MG63 (cell line): ENCODE results near the gene RAI2. TPM values are rescaled to one million over a fixed set of nuclear protein-coding genes. Genes with fewer than 3 reads are reported as not detected.
A peak's percentile ranks its signal among the peaks of the same experiment; 100 is the strongest.
"Not testable (repeated sequence)": the region's sequence is repeated elsewhere in the genome, so short reads cannot be mapped to it uniquely, and the experiment has no call there.

ENCODE experiments used
- DNase-seq: peaks from one replicate; pipeline ENCODE4 v3.0.0-alpha.2; 2020
- H3K27me3 ChIP-seq: fragments of 250-450 bp; sonication (Bioruptor Pico); 2 replicates; pipeline ENCODE4 v1.5.1; 2020; ENCODE audit warnings: mild to moderate bottlenecking, moderate library complexity
- H3K36me3 ChIP-seq: fragments of 250-450 bp; sonication (Bioruptor Pico); 2 replicates; pipeline ENCODE4 v1.5.1; 2020; ENCODE audit warnings: mild to moderate bottlenecking, moderate library complexity
- H3K4me3 ChIP-seq: fragments of 250-450 bp; sonication (Bioruptor Pico); 2 replicates; pipeline ENCODE4 v1.5.1; 2020; ENCODE audit warnings: mild to moderate bottlenecking, moderate library complexity
- H3K9me3 ChIP-seq: fragments of 250-450 bp; sonication (Bioruptor Pico); 2 replicates; pipeline ENCODE4 v1.5.1; 2020; ENCODE audit warnings: mild to moderate bottlenecking, moderate library complexity
- total RNA-seq: library from RNA; depleted of rRNA; stranded (reverse); fragments of >200 nt; shearing (Covaris generic); gene quantifications from 2 replicates; pipeline ENCODE4 v1.2.3, GENCODE V29; 2014; ENCODE audit warnings: low replicate concordance

The RAI2 gene
- total RNA-seq, 1 experiment from 2014 or later, result not detected

DNA sequence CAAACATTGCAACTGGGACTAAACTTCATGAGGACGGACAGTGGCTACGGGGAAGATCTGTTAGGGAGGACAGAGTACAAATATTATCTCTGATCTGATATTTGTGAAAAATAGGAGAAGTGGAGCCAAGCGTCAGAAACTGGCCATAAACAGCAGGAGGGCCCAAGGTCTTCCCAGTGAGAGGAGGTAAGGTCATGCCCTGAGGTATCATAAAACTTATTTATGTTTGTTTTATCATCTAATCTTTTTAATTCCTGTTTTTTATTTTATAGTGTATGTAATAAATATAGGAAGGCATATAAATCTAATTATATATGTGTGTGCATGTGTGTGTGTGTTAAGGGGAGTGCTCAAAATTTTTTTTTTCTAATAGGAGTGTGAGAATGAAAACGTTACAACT lies 51.8 kb downstream of the RAI2 start:
- no peak for DNase-seq
- no peaks in the 10 kb centered on the region for H3K36me3 ChIP-seq
- no peaks in the 10 kb centered on the region for H3K27me3 ChIP-seq
- no peaks in the 10 kb centered on the region for H3K9me3 ChIP-seq
- no peak overlapping the region for H3K4me3 ChIP-seq

DNA sequence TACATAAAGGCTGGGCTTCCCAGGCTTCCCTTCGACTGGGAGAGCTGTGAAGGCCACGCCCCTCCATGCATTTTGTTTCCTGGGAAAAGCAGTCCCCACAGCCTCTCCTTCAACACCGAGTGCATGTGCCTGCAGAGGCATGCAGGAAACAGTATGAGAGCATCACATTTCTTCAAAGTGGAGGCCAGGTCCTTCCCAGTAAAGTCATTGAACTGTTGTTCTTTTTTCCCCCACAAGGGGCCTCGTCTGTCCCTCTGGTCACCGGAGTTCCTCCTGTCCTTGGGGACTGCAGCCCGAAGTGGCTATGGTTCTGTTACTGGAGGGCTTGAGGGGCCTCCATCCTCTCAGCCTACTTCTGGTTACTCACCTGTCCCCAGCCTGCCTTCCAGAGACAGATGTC lies 56.0 kb downstream of the RAI2 start:
- DNase-seq, result no peak
- H3K9me3 ChIP-seq, result no peaks in the 10 kb centered on the region
- no peak overlapping the region for H3K4me3 ChIP-seq
- H3K36me3 ChIP-seq, result no peaks in the 10 kb centered on the region
- no peaks in the 10 kb centered on the region for H3K27me3 ChIP-seq

DNA sequence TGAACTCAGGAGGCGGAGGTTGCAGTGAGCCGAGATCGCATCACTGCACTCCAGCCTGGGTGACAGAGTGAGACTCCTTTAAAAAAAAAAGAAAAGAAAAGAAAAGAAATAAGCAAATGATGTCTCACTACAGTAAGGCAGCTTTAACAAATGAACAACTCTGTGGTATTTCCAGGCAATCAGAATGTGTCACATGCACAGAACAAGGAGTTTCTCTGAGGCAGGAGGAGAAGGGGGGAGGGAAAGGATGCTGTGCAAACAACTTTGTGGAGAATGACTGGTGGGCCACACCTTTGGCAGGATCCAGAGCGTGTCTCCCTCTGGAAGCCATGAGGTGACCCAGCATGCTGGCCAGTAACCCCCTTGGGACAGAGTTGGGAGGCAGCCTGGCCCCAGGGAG lies 57.6 kb downstream of the RAI2 start:
- Histone ChIP-seq H3K9me3 (no peaks in the 10 kb centered on the region), H3K36me3 (no peaks in the 10 kb centered on the region), H3K27me3 (no peaks in the 10 kb centered on the region), H3K4me3 (no peak overlapping the region)
- no peak for DNase-seq

DNA sequence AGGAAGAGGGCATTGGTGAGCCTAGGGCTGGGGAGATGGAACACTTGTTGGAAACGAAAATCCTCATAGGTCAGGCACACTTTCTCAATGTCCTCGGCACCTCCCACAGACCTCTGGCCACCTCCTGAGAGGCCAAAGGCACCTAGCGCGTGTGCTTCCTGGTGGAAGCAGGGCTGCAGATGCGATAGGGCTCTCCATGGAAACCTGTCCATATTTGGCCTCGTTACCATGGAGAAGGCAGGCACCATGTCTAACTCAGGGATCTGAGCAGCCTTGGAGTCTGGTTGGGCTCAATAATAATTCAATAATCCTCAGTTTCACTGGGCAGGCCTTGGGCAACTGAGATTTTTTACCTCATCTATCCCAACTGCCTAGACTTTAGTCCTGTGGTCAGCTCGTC lies 58.3 kb downstream of the RAI2 start:
- Histone ChIP-seq H3K9me3 (no peaks in the 10 kb centered on the region), H3K36me3 (no peaks in the 10 kb centered on the region), H3K27me3 (no peaks in the 10 kb centered on the region), H3K4me3 (no peak overlapping the region)
- DNase-seq, result no peak

DNA sequence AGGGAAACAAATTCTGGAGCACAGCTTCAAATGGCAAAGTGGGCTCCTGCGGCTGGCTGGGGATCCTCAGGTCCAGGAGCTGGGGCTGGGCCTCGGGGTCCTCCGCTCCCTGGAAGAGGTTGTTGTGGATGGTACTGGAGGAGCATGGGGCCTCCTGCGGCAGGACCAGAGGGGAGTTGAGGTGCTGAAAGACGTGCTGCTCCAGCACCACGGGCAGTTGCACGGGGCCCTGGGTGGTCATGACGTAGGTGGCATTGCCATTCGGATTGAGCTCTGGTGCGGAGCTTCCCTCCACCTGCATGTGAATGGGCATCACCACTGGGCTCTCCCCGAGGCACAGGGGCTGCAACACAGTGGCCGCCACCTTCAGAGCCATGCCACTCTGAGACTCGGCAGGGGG lies 59.7 kb downstream of the RAI2 start:
- DNase-seq, result no peak
- H3K27me3 ChIP-seq, result no peaks in the 10 kb centered on the region

DNA sequence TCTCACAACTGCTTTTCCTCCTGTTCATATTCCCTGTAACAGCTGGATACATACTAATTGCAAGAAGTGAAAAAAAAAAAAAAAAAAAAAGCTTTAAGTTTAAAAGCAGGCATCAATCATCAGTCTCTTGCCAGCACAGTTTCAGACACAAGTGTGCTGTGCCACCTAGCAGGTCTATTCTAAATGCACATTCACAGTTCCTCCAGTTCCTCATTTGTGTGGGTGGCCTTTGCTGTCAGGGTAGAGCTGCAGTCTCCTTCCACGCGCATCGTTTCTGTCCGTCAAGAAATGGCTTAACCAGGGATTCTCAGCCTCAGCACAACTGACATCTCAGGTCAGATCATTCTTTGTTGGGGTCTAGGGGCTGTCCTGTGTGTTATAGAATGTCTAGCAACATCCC lies 62.2 kb downstream of the RAI2 start:
- Histone ChIP-seq H3K27me3 (no peaks in the 10 kb centered on the region), H3K36me3 (no peaks in the 10 kb centered on the region), H3K9me3 (no peaks in the 10 kb centered on the region), H3K4me3 (no peak overlapping the region)
- DNase-seq, result no peak

More for the DNA sequence above, 59.7 kb downstream of the RAI2 start:
- Histone ChIP-seq H3K9me3 (no peaks in the 10 kb centered on the region), H3K4me3 (no peak overlapping the region), H3K36me3 (no peaks in the 10 kb centered on the region)

DNA sequence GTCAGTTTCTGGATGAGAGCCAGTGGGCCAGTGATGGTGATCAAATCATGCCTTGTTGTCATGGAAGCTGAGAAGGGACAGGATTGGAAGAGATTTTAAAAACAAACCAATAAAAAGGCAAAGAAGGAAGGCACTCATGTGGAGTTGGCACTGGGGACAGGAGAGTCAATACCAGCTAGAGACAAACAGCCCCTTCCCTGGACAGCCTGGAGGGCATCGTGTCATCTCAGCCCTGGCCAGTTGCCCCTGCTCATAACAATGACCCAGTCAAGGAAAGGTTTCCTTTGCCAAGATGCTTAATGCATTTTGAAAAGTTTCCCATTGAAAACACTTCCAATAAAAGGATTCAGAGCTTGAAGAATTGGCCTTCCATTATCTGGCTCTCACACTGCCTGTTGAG lies 68.3 kb downstream of the RAI2 start:
- DNase-seq, result peak; percentile 18
- Histone ChIP-seq H3K9me3 (no peaks in the 10 kb centered on the region), H3K36me3 (no peaks in the 10 kb centered on the region), H3K4me3 (no peak overlapping the region), H3K27me3 (no peaks in the 10 kb centered on the region)

DNA sequence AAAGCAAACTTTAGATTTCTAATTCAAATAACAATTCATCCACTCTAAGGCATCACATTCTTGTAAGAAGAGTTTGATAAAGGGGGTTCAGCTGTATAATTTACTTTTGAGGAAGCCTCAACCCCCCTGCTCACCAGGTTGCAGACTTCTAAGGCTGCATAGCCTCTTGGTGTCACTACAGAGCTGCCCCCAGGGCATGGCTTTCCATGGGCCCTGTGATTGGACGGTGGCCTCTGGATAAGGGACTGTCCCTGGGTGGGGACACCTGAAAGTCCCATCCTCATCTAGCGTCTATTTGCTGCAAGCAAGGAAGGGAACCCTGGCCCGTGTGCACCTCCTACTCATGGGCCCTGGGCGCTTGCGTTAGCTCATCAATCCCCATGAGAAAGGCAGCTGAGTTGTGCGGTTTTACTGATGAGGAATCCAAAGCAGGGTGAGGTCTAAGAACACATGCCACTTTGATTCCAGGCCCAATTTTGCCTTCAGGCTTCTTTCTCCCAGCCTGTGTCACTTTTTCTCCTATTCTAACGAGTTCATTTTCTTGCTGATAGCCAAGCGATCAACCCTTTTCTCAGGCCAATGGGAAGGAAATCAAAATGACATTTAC lies 72.0 kb downstream of the RAI2 start:
- no peak for DNase-seq
- Histone ChIP-seq H3K4me3 (no peak overlapping the region), H3K9me3 (no peaks in the 10 kb centered on the region), H3K27me3 (no peaks in the 10 kb centered on the region), H3K36me3 (no peaks in the 10 kb centered on the region)

DNA sequence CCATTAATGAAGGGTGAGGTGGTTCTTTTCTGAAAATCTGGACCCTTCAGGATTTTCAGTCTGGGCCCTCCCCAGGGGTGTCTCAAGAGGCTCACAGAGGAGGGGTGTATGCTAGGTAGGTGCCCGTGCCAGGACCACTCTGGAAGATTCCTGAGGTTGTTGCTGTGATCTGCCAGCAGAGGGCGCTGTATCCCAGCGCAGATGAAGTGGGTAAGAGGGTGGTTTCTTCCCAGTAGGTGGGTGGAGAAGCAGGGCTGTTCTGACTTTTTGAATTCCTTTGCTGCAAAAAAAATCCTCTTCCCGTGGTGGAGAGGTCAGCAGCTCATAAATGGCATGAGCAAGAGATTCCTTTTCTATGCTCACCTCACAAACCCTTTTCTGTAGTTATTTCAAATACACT lies 72.7 kb downstream of the RAI2 start:
- peak; percentile 11 for DNase-seq
- no peaks in the 10 kb centered on the region for H3K27me3 ChIP-seq
- H3K4me3 ChIP-seq, result no peak overlapping the region
- H3K9me3 ChIP-seq, result no peaks in the 10 kb centered on the region
- no peaks in the 10 kb centered on the region for H3K36me3 ChIP-seq

DNA sequence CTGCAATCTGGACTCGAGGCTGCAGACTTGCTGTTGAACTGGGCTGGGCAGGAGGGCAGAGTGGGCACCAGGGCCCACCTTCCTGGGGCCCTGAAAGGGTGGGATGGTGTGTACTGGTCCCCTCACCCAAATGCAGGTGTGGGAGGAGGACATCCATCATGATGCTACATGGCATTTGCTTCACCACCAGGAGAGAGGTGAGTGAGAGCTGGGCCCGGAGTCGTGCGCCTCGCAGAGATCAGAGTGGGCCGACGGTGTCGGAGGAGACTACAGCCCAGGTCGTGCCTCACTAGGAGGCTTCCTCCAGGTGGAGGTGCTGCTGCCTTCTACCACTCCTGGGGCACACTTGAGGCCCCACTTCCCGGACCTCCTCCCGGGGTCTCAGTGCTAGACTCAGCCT lies 73.5 kb downstream of the RAI2 start:
- no peak for DNase-seq
- H3K4me3 ChIP-seq, result no peak overlapping the region

DNA sequence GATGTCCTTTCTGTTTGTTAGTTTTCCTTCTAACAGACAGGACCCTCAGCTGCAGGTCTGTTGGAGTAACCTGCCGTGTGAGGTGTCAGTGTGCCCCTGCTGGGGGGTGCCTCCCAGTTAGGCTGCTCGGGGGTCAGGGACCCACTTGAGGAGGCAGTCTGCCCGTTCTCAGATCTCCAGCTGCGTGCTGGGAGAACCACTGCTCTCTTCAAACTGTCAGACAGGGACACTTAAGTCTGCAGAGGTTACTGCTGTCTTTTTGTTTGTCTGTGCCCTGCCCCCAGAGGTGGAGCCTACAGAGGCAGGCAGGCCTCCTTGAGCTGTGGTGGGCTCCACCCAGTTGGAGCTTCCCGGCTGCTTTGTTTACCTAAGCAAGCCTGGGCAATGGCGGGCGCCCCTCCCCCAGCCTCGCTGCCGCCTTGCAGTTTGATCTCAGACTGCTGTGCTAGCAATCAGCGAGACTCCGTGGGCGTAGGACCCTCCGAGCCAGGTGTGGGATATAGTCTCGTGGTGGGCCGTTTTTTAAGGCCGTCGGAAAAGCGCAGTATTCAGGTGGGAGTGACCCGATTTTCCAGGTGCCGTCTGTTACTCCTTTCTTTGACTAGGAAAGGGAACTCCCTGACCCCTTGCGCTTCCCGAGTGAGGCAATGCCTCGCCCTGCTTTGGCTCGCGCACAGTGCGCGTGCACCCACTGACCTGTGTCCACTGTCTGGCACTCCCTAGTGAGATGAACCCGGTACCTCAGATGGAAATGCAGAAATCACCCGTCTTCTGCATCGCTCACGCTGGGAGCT lies 74.3 kb downstream of the RAI2 start:
- H3K4me3 ChIP-seq, H3K9me3 ChIP-seq, H3K36me3 ChIP-seq, H3K27me3 ChIP-seq, DNase-seq: not testable (repeated sequence)

More for the DNA sequence above, 73.5 kb downstream of the RAI2 start:
- H3K27me3 ChIP-seq, result no peaks in the 10 kb centered on the region
- no peaks in the 10 kb centered on the region for H3K36me3 ChIP-seq
- H3K9me3 ChIP-seq, result no peaks in the 10 kb centered on the region

DNA sequence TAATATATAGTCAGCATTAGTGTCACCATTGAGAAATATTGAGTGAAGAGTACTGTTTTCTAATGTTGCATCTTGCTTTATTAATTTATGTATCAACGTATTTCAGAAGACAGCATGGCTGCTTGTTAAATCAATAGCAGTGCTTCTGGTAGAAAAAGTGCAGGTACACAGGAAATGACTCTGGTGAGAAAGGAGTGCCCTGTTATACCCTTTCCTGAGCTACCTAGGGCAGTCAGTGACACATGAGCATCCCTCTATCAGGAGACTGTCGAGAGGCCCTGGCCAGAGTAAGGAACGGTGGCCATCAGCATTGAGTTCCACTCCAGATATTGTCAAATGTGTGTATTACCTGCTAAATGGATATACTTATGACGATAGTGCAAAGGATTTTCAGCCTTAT lies 81.7 kb downstream of the RAI2 start:
- no peak for DNase-seq
- Histone ChIP-seq H3K36me3 (no peaks in the 10 kb centered on the region), H3K27me3 (no peaks in the 10 kb centered on the region), H3K9me3 (no peaks in the 10 kb centered on the region), H3K4me3 (no peak overlapping the region)

DNA sequence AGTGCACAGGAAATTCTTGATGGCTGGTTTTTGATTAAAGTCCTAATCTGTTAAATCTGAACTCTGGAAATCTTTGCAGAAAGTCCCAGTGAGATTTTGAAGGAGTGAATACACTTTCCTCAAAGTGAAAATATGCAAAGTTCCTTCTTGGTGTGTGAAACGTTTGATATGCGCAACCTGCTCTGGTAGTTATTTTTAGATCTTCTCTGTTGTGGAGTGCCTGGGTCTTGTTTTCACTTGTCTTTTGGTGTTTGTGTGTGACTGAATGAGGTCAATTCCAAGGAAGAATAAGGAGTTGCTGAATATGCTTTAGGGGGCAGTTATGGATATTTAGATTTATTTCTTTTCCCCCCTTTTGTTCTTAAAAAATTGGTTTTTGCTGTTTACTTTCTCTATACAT lies 82.1 kb downstream of the RAI2 start:
- H3K4me3 ChIP-seq, result no peak overlapping the region
- no peak for DNase-seq
- no peaks in the 10 kb centered on the region for H3K36me3 ChIP-seq
- no peaks in the 10 kb centered on the region for H3K27me3 ChIP-seq
- no peaks in the 10 kb centered on the region for H3K9me3 ChIP-seq

DNA sequence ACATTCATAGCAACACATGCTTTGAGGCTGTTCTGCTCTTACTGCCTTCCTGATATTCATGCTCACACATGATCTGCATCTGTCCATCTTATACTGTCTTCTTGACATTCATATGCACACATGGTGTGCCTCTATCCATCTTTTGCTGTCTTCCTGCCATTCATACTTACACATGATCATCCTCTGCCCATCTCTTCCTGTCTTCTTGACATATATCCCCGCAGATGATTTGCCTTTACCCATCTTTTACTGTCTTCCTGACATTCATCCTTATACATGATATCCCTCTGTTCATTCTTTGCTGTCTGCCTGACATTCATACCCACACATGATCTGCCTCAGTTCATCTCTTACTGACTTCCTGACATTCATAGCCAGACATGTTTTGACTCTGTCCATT lies 87.0 kb downstream of the RAI2 start:
- DNase-seq, result no peak
- no peaks in the 10 kb centered on the region for H3K27me3 ChIP-seq
- H3K36me3 ChIP-seq, result no peaks in the 10 kb centered on the region
- H3K9me3 ChIP-seq, result no peaks in the 10 kb centered on the region
- H3K4me3 ChIP-seq, result no peak overlapping the region

DNA sequence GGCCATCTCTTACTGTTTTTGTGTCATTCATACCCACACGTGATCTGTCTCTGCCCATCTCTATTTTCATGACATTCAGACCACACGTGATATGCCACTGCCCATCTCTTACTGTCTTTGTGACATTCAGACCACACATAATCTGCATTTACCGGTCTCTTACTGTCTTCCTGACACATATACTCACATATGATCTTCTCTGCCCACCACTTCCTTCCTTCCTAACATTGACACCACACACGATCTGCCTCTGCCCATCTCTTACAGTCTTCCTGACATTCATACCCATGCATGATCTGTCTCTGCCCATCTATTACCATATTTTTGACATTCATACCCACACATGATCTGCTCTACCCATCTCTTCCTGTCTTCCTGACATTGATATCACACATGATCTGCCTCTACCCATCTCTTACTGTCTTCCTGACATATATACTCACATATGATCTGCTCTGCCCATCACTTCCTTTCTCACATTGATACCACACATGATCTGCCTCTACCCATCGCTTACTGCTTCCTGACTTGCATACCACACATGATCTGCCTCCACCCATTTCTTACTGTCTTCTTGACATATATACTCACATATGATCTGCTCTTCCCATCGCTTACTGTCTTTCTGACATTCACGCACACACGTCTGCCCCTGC lies 87.7 kb downstream of the RAI2 start:
- Histone ChIP-seq H3K4me3 (no peak overlapping the region), H3K9me3 (no peaks in the 10 kb centered on the region), H3K27me3 (no peaks in the 10 kb centered on the region), H3K36me3 (no peaks in the 10 kb centered on the region)
- no peak for DNase-seq

DNA sequence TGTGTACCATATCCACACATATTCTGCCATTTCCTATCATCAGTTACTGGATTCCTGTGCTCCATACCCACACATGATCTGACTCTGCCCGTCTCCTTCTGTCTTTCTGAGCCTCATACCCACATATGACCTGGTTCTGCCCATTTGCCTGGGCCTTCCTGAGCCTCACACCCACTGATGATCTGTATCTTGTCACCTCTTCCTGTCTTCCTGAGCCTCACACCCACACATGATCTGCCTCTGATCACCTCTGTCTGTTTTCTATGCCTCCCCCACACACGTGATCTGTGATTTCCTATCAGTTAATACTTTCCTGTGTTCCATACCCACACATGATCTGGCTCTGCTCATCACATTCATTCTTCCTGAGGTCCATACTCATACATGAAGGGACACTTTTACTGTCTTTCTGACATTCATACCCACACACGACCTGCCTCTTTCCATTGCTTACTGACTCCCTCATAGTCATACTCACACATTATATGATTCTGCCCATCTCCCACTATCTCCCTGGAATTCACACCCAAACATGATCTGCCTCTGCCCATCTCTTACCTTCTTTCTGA lies 91.3 kb downstream of the RAI2 start:
- no peak overlapping the region for H3K4me3 ChIP-seq
- H3K9me3 ChIP-seq, result no peaks in the 10 kb centered on the region
- H3K27me3 ChIP-seq, result no peaks in the 10 kb centered on the region
- no peaks in the 10 kb centered on the region for H3K36me3 ChIP-seq
- DNase-seq, result no peak

DNA sequence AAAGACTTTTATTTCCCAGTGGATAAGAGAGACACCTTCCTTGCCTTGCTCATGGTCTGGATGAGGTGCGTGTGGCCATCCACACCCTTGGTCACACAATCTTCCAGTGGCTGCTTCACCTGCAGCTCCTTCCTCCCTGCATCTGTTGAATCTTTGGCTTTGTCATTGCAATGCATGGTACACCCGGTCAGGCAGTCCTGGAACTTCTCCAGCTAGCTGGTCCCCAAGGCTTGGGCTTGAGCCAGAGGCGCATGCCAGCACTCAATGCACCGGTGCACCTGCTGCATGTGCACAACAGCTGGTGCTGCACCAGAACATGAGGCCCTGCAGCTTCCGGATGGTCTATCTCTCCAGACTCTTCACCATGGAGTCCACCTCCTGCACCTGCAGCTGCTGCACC lies 92.1 kb downstream of the RAI2 start:
- DNase-seq, result no peak
- no peaks in the 10 kb centered on the region for H3K27me3 ChIP-seq
- no peaks in the 10 kb centered on the region for H3K9me3 ChIP-seq
- no peaks in the 10 kb centered on the region for H3K36me3 ChIP-seq
- no peak overlapping the region for H3K4me3 ChIP-seq
